ENCODE results near the gene WIZ.
"Not testable (repeated sequence)": the region's sequence is repeated elsewhere in the genome, so short reads cannot be mapped to it uniquely, and the experiment has no call there.

Gene WIZ

DNA sequence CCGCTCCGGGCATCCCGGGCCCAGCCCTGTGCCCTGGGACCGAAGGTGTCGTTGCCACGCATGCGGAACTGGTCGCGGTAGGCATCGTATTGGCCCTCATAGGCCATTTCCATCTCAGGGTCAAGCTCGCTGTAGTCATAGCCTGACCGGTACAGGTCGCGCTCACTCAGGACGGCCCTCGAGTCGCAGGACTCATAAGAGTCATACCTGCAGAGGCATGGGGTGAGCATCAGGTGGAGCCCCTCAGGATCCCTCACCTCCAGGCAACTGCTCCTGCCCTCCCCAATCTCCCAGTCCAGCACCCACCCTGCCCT lies 48.4 kb downstream of the WIZ start:
- no peak for DNase-seq

DNA sequence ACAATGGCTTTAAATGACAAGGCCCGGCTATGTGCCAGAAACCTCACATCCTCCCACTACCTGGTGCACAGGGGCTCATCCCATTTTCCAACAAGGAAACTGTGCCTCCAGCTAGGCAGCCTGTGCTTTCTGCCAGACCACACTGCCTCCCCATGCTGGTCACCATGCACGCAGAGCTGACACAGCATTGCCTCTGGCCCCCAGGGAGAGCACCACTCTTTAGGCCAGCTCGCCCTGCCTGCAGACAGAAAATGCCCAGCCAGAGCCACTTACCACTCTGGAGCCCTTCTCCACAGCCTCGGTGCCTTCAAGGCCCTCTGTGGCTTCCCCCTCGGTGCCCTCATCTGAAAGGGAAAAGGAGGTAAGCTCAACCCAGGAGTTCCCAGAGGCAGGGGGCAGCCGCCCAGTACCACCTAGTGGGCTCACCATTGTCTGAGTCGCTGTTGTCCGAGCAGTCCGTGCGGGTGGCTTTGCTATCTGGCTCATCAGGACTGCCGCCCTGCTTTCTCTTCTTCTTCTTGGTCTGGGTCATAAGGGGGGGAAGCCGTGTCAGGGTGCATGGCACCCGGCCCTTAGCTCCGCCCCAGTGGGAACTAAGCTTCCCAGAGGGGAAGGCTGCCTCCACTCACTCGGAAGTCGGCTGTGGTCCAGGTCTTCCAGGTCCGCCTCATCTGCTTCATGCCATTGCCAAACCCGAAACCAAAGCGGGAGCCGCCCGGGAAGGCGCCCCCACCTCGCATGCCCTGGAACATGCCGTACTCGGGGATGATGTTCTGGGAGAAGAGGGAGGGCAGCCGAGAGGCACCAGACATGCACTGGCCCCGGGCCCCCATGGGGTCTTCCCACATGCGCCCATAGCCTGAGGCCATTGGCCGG lies 49.0 kb downstream of the WIZ start:
- DNase-seq = no peak

DNA sequence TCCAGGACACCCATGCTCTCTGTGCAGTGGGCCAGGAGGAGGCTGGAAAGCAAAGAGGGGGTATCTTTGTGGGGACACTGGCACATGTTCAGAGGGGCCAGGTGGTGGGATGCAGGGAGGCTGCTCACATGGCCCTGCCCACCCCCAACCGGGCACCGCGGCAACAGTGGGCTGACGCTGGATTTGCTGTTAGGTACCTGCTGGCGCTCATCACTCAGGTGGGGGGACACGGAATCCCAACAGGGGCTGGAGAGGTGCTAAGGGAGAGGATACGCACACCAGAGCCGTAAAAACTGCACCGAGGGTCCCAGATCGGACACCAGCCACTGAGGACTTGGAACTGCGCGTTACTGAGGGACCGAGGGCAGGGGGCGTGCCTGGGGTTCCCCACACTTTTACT lies 50.1 kb downstream of the WIZ start:
- DNase-seq = no peak

DNA sequence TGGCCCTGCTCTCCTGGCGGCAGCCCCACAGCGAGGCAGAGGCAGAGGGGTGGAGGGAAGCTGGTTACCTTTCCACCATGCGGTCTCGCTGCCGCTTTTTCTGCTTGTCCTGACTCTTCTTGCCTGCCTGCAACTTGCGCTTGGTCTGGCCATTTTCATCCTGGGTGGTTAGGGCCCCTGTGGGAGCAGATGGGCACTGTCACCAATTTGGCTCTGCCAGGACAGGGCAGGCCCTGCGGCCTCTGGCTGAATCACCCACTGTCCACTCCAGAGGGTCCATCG lies 50.6 kb downstream of the WIZ start:
- DNase-seq = no peak

DNA sequence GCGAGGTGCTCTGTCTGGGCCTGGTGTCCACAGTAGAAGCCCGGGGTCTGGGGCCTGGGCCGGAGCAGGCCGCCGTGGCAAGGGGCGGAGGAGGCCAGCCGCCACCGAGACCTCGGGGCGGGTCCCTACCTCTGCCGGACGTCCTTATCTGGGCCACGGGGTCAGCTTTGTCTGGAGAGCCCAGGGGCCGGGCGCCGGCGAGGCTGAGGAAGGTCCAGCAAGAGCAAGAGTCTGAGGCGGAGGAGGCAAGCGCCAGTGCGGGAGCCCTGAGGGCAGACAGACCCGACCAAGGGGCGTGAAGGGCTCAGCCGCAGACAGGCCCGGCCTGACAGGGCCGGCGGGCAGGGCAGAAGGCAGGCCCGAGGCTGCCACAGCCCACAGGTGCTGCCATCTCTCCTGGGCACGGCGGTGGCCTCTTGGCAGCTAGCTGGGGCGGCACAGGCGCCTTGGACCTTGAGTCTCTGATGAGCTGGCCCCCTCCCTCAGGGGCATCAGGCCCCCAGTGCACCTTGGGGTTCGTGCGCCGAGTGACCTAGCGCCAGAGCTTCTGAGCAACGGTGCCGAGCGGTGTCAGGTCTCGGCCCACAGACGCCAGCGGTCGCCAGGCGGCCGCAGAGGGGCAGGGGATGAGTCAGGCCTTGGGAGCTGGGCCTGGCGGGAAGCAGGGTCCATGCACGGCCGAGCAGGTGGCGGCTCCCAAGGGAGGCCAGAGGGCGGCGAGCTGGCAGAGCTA lies 51.1 kb downstream of the WIZ start:
- no peak for DNase-seq

DNA sequence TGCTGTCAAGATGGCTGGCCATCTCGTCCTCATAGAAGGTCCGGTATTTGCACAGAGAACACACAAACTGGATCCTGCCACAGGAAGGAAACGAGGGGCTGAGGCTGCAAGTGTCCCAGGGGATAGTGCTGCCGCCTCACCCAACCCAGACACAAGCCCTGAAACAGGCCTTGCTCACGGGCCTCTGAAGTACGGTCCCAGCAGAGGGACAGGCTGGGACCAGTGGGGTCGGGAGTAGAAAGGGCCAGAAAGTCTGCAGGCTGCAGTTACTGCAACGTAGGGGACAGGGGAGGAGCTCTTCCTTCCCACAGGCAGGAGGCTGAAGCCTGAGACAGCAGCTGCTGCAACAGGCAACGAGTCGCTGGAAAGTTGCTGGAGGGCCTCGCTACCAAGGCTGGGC lies 52.0 kb downstream of the WIZ start:
- no peak for DNase-seq

DNA sequence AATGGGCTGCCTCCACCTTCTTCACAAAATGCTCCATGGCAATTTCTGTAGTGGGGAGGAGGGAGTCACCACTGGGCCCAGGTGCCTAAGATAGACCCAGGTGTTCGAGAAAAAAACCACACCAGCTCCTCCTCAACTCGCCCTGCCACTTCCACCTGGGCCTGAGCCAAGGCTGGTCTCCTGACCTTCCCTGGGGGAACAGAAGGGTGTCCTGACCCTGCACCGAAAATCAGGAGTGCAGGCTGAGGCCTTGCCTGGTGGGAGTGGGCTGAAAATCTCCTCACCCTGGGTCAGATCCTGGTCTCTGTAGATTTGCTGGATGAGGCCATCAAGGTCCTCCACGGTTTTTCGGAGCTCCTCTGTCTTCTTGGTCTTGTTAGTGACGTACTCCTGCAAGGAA lies 52.5 kb downstream of the WIZ start:
- no peak for DNase-seq

DNA sequence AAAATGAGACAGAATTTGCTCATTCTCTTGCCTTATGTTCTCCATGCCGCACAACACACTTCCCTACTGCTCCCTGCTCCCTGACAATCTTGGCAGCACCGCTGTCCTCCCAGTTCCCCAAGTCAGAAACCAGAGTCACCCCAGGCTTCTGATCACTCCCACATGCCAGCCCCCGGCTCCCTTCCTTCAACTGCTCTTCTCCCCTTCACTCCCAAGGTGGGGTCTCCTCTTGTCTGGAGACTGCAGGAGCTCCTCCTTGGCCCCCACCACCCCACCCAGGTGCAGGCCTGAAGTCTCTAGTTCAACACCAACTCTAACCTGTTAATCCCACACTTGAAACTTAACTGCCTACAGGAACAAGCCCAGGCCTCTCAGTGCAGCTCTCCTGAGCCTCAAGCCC lies 53.3 kb downstream of the WIZ start:
- DNase-seq = no peak

DNA sequence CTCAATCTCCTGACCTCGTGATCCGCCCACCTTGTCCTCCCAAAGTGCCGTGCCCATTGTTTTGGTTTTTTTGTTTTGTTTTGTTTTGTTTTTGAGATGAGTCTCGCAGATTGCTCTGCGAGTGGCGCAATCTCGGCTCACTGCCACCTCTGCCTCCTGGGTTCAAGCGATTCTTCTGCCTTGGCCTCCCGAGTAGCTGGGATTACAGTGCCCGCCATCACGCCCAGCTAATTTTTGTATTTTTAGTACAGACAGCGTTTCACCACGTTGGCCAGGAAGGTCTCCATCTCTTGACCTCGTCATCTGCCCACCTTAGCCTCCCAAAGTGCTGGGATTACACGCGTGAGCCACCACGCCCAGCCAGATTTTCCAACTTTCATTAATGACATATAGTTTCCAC lies 54.5 kb downstream of the WIZ start:
- not testable (repeated sequence) for DNase-seq

DNA sequence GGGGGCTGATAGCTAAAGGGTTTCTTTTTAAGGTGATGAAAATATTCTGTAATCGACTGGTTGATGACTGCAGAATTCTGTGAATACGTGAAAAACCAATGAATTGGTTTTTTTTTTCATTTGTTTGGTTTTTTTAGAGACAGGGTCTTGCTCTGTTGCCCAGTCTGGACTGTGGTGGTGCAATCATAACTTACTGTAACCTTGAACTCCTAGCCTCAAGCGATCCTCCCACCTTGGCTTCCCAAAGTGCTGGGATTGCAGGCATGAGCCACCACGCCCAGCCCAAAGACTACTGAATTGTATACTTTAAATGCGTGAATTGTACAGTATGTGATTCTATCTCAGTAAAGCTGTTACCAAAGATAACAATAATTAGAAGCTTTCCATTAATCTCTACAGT lies 55.3 kb downstream of the WIZ start:
- no peak for DNase-seq

DNA sequence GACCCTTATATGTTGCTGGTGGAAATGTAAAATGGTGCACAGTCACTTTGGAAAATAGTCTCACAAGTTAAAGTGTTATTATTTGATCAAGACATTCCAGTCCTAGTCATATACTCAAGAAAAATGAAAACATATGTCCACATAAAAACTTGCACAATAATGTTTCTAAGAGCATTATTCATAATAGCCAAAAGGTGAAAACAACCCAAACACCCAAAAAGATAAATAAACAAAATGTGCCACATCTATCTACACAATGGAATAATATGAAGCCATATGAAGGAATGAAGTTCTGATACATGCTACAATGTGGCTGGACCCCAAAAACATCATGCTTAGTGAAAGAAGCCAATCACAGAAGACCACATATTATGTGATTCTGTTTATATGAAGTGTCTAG lies 55.8 kb downstream of the WIZ start:
- DNase-seq = no peak

DNA sequence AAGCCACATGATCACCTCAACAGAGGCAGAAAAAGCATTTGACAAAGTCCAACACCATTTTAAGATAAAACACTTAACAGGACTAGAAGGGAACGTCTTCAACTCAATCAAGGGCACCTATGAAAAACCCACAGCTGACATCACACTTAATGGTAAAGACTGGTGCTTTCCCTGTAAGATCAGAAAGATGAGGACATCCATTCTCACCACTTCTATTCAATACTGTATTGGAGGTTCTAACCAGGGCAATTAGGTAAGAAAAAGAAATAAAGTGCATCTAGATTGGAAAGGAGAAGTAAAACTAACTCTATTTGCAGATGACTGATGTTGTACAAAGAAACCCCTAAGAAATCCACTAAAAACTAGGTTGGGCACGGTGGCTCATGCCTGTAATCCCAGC lies 58.9 kb downstream of the WIZ start:
- no peak for DNase-seq

DNA sequence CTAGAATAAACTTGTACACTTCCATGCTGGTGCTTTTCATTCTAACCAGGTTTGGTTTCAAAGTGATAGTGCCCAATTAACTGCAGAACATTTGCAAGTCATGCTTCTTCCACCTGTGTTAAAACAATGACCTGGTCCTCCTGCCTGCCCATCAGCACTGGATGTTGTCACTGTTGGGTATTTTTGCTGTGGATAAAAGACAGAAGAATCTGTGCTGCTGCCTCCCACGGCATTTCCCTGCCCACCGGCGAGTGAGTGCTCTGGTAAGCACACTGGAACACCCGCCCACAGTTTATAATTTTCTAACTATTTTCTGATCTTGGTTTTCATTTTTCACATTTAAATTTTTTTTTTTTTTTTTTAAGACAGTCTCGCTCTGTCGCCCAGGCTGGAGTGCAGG lies 67.9 kb downstream of the WIZ start:
- DNase-seq = no peak

DNA sequence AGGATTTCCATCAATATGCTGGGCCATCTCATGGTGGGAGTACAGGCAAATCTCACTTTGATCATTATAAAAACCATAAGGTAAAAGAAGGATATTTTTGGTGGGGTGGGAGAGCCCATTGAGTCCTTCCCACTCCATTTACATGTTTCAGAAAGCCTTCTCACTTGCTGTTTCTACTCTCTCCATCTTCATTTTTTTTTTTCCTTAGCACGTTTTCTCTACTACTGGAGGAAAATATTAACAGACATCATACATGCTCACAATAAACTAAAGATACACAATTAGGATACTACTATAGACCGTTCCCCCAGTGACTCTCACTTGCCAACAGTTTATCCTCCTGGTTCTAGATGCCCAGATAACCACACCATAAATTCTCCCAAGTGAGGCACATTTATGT lies 68.3 kb downstream of the WIZ start:
- DNase-seq = no peak

DNA sequence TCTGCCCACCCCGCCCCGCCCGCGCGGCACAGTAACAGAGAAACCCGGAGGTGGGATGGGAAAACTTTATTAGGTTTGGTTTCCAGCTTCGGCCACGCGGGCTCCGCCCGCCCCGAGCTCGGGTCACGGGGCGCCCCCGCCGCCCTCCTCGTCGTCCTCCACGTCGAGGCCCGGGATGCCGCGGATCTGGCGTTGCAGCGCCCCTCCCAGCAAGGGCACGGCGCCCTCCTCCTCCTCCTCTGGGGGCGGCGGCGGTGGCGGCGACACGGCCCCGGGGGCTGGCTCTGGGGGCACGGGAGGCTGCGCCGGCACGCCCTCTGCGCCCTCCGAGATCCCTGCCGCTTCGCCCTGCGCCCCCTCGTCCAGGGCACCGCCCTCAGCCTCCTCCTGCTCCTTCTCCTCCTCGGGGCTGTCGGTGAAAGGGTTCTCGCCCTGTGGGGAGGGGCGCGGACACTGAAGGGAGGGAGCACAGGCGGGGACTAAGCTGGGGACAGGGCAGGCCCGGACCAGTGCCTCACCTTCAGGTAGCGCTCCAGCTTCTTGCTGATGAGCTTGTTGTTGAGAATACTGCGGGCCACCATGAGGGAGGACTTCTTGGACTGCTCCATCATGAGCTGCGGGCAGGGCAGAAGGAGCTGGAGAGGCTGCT lies 69.6 kb downstream of the WIZ start:
- DNase-seq = peak; percentile 48

DNA sequence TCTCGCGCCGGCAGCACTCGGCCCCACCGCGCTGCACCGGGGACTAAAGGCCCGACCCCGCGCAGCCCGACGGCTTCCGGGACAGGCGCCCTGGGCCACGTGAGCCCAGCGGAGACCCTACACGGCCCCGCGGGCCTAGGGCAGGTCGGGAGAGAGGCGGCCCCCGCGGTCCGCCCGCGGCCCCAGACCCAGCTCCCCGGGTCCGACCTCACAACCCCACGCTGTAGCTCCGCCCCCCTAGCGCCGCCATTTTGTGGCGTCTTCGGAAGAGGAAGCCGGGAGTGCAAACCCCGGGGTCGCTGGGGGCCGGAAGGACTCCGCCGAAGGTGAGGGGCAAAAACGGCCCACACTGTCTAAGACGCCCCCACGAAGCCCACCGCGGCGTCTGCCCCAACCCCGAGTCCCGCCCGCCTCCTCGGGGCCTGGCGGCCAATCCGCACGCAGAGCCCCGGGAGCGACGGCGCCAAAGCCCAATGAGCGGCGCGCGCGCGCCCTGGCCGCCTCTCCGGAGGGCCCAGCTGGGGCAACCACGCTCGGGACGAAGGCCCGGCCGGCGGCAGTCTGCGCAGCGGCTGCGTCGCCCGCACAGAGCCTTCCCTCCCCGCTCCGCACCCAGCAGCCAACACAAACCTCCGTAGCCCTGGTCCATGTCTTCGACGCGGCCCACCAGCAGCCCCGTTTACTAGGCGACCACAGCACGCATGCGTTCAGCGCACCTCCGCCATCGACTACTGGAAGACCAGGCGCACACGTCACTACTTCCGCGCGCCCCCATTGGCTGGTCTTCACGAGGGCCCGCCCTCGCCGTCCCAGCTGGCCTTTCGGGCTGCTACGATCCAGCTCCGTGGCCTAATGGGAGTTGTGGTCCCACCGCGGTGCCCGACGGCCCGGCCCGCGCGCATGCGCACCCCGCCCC lies 70.4 kb downstream of the WIZ start, which contains the start of gene AKAP8:
AKAP8 (minus strand) TSS at position 705 of the 916 bp plus-strand sequence; CDS start at position 649, 56 bp downstream.
- DNase-seq = peak; percentile 95

DNA sequence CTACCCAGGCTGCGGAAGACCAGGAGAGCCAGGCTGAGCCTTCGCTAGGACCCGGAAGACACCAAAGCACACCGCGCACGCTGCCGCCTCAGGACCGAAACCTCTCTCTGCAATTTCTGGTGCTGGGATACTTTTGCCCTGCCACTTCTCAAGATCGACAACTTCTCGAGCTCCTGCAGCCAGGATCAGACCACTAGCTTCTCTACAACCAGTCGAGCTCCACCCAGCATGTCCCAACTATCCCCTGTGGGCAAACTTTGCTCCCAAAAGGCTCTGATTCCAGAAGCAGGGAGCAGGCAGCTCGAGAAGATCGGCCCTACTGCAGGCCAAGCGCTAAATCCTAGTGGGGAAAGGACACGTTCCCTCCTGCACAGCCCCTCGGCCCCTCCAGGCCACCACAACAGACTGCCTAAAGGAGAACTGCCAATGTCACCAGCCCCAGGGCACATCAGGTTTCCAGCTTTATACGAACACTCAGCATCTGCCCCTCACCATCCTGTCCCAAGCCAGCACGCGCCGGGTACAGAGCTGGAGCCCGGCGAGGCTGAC lies 71.1 kb downstream of the WIZ start:
- DNase-seq = peak; percentile 34

DNA sequence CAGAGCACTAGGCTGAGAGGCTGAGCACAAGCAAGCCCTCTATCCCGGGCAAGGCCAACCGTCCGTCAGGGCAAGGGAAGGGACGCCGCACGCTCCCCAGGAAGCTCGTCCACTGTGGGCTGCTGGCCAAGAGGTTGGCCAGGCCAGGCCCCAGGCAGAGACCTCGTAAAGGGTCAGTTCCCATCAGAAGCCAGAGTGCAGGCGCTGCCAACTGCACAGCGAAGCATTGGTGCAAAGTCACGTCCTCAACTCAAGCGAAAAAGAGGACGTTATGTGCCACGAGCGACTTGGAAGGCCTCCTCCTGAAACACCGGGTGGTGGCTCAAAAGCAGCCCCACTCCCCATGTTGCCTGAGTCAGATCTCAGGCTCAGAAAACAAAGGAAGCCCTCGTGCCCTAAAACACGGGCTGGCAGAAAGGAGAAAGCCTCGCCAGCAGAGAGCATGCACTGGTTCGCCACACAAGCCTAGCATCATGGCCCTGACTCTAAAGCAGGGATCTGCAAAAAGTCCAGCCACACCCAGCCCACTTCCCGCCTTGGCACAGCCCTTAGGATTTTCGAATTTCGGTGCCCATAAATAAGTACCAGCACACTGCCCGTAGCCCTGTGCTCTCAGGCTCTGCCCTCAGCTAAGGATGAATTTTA lies 74.8 kb downstream of the WIZ start:
- no peak for DNase-seq

DNA sequence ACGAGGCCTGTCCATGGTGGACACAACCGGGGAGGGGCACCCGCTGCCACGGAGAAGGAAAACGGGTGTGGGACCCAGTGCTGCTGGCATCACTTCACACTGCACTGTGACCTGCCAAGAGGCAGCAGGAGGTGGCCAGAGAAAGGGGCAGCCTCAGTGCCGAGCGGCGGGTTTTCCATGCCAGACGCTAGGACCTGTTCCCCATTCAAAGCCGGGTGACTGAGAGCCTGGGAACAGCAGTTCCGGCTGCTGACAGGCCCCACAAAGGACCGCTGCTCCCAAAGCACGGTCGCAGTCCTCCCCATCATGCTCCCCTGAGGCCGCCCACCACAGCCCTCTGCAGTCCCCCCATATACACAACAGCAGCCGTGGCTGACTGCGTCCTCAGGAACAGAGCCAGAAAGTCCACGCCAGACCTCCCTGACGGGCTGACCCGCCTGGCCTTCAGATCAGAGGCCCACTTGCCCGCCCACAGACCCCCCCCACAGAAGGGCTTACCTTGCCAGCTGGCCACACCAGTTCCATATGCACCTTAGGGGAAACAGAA lies 75.6 kb downstream of the WIZ start:
- no peak for DNase-seq

DNA sequence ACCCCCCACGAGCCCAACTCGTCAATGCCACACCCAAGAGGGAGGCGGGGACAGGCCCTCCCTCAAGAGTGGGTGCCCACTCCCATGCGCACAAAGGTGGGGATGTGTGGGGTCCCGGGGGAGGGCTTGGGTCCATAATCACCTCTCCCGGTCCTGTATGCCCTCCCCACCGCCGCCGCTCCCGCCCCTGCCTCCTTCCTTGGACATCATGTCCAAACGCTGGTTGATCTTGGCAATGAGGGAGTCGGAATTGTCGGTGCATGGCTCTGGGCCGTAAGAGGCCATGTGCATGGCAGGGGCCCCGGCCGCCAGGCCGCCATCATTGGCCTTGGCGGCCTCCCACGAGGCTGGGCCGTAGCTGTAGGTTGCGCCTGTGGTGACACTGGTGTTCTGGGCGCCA lies 76.1 kb downstream of the WIZ start:
- DNase-seq = no peak

DNA sequence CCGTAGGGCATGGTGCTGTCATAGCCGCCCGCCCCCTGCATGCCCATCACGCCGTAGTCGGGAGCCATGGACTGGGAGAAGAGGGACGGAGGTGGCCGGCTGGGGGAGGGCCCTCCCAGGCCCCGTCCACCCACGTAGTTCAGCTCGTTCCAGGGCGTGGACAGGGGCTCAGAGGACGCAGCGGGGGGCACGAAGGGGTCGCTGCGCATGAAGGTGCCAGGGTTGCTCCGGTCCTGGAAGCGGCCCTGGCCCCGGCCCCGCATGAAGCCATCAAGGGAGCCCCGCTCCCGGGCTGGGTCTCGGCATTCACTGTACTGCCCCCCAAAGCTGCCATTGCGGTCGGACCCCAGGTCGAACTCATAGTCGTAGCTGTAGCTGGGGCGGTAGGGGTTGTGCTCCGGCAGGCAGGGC lies 76.9 kb downstream of the WIZ start:
- DNase-seq = no peak

DNA sequence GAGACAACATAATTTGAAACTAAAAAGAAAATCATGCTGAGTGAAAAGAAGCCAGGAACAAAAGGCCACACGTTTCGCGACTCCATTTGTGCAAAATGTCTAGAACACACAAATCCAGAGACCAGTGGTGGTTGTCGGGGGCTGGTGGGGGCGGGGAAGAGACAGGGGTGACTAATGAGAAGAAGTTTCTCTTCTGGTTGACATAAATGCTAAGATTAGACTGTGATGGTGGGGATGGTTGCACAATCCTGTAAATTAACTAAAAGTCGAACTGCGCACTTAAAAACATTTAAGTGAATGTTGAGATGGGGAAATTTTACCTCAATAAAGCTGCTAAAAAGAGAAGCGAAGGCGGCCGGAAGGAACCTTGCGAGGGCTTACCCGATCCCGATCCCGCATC lies 77.3 kb downstream of the WIZ start:
- no peak for DNase-seq
